CD14-positive monocyte (primary cell): ENCODE results near the gene ZNF599. TPM values are rescaled to one million over a fixed set of nuclear protein-coding genes. Genes with fewer than 3 reads are reported as not detected.
A peak's percentile ranks its signal among the peaks of the same experiment; 100 is the strongest.

ENCODE experiments used
- DNase-seq, 3 donors: peaks; one replicate each; pipeline ENCODE4 v3.0.0-alpha.2; 2011 to 2022
- H2AFZ ChIP-seq: 2 replicates; pipeline ENCODE4 v1.6.0; 2012; ENCODE audit warnings: mild to moderate bottlenecking, low read depth, low read length, inconsistent platforms; ENCODE audit not compliant: insufficient read depth, poor library complexity, severe bottlenecking
- H3K27ac ChIP-seq, 2 donors: 1 replicate in 1 of 2; 2 replicates in 1 of 2; pipeline ENCODE4 v1.5.1; 2012 to 2013; ENCODE audit warnings: low read length in 2 of 2, control low read depth in 1 of 2, inconsistent platforms in 1 of 2, low read depth in 1 of 2, mild to moderate bottlenecking in 1 of 2
- H3K27me3 ChIP-seq, 2 donors: one replicate each; pipeline versions ENCODE4 v1.6.0 to v1.6.1; 2011 to 2013; ENCODE audit warnings: low read length in 2 of 2; ENCODE audit not compliant: control insufficient read depth in 2 of 2, insufficient read depth in 2 of 2
- H3K36me3 ChIP-seq, 2 donors: replicated peaks in 1 of 2; 1 replicate in 1 of 2; 2 replicates in 1 of 2; pipeline versions ENCODE4 v1.5.1 to v1.6.1; 2012 to 2013; ENCODE audit warnings: low read length in 2 of 2, control low read depth in 1 of 2, inconsistent platforms in 1 of 2, mild to moderate bottlenecking in 1 of 2; ENCODE audit not compliant: insufficient read depth in 2 of 2, control insufficient read depth in 1 of 2
- H3K4me1 ChIP-seq, 2 donors: 1 replicate in 1 of 2; 2 replicates in 1 of 2; pipeline versions ENCODE4 v1.5.1 to v1.6.1; 2012 to 2013; ENCODE audit warnings: low read length in 2 of 2, control low read depth in 1 of 2, inconsistent platforms in 1 of 2, mild to moderate bottlenecking in 1 of 2, moderate library complexity in 1 of 2; ENCODE audit not compliant: insufficient read depth in 2 of 2, control insufficient read depth in 1 of 2
- H3K4me2 ChIP-seq: replicated peaks from 2 replicates; pipeline ENCODE3; 2012; ENCODE audit warnings: low read length, moderate library complexity, mild to moderate bottlenecking; ENCODE audit not compliant: poor library complexity, severe bottlenecking; ENCODE audit errors: extremely low read depth
- H3K4me3 ChIP-seq, 3 experiments: fragments of 200-600 bp in 1 of 3; sonication (generic) in 1 of 3; replicated peaks in 1 of 3; 1 replicate in 2 of 3; 2 replicates in 1 of 3; pipeline ENCODE4 v1.5.1; 2011 to 2013; ENCODE audit warnings: low read length in 3 of 3, mild to moderate bottlenecking in 3 of 3, control low read depth in 2 of 3, low read depth in 2 of 3, inconsistent platforms in 1 of 3, moderate library complexity in 1 of 3
- H3K79me2 ChIP-seq: 2 replicates; pipeline ENCODE4 v1.6.0; 2012; ENCODE audit warnings: mild to moderate bottlenecking, control low read depth, inconsistent platforms, low read length, moderate library complexity; ENCODE audit not compliant: insufficient read depth
- H3K9ac ChIP-seq: 2 replicates; pipeline ENCODE4 v1.6.0; 2017; ENCODE audit warnings: low read length, mild to moderate bottlenecking; ENCODE audit not compliant: insufficient read depth, poor library complexity, severe bottlenecking
- H3K9me3 ChIP-seq, 2 donors: replicated peaks in 1 of 2; 1 replicate in 1 of 2; 2 replicates in 1 of 2; pipeline versions ENCODE4 v1.5.1 to v1.6.1; 2012 to 2013; ENCODE audit warnings: low read length in 2 of 2, control low read depth in 1 of 2; ENCODE audit not compliant: control insufficient read depth in 1 of 2, insufficient read depth in 1 of 2
- H4K20me1 ChIP-seq: 2 replicates; pipeline ENCODE4 v1.6.0; 2012; ENCODE audit warnings: mild to moderate bottlenecking, low read length, control low read depth, moderate library complexity; ENCODE audit not compliant: insufficient read depth
- H3K27ac Mint-ChIP-seq, 7 donors: one replicate each; pipeline ENCODE4 v1.8.0; 2020; ENCODE audit warnings: mild to moderate bottlenecking in 7 of 7, mixed read lengths in 7 of 7, moderate library complexity in 6 of 7, inconsistent platforms in 2 of 7
- H3K27me3 Mint-ChIP-seq, 3 donors: one replicate each; pipeline ENCODE4 v1.8.0; 2021 to 2022; ENCODE audit warnings: low read depth in 3 of 3, mild to moderate bottlenecking in 3 of 3, mixed read lengths in 3 of 3, moderate library complexity in 3 of 3, inconsistent platforms in 1 of 3
- H3K36me3 Mint-ChIP-seq, 2 donors: one replicate each; pipeline ENCODE4 v1.8.0; 2020; ENCODE audit warnings: mixed read lengths in 2 of 2, inconsistent platforms in 1 of 2, mild to moderate bottlenecking in 1 of 2
- H3K4me1 Mint-ChIP-seq: one replicate; pipeline ENCODE4 v1.8.0; 2020; ENCODE audit warnings: mild to moderate bottlenecking, mixed read lengths
- H3K4me3 Mint-ChIP-seq, 2 donors: one replicate each; pipeline ENCODE4 v1.8.0; 2020; ENCODE audit warnings: mild to moderate bottlenecking in 2 of 2, mixed read lengths in 2 of 2, moderate library complexity in 1 of 2
- H3K9me3 Mint-ChIP-seq, 7 donors: one replicate each; pipeline ENCODE4 v1.8.0; 2020 to 2022; ENCODE audit warnings: mixed read lengths in 7 of 7, mild to moderate bottlenecking in 6 of 7, moderate library complexity in 6 of 7, inconsistent platforms in 2 of 7
- CTCF ChIP-seq: fragments of 200-600 bp; IDR thresholded peaks from one replicate; pipeline ENCODE4 v1.8.0; 2022; ENCODE audit warnings: antibody characterized with exemption, mild to moderate bottlenecking
- WGBS: methylation state at CpG from one replicate; pipeline ENCODE4 v1.1.5; 2013; ENCODE audit warnings: missing lambda C conversion rate; ENCODE audit not compliant: insufficient coverage; 5-methylcytosine and 5-hydroxymethylcytosine counted together
- intact Hi-C, 2 donors: fragments of 100-400 bp; cut with micrococcal nuclease; formaldehyde crosslinking; loops; one replicate each; pipeline versions ENCODE4 v1.15.0 to v1.15.1; 2023
- polyA plus RNA-seq, 3 donors: library from polyadenylated mRNA; depleted of rRNA in 1 of 3; unstranded in 2 of 3; stranded (reverse) in 1 of 3; fragments of 300-500 nt in 2 of 3; fragments of >200 nt in 1 of 3; fragmentation: Illumina TruSeq in 2 of 3; gene quantifications; 1 replicate in 2 of 3; 2 replicates in 1 of 3; pipeline ENCODE4 v1.2.3, GENCODE V29; 2012 to 2021

The ZNF599 gene
- polyA plus RNA-seq, 3 donors, result 0.85 to 0.99 (median 0.91) TPM

GRCh38 chr19:34733266-34733745 is 39.7 kb downstream of the ZNF599 start:
- 0% methylated on average over 10 of the region's 13 CpGs for WGBS
- peak; percentile 48 to 77 (median 66) for DNase-seq
- intact Hi-C loops, result loop anchor here (5.0 kb wide), 2 partner anchors 39 to 56 kb away; partner anchors contain the start of genes SCGB2B2 (in 1 of the 2), ZNF302 (in 1 of the 2) and ZNF599 (in 1 of the 2)

More at GRCh38 chr19:34733266-34733745, 39.7 kb downstream of the ZNF599 start:
- Mint-ChIP-seq H3K27me3 (peaks cover 0 to 3% (median 1%) of the 10 kb centered on the region in 3 donors), H3K36me3 (peaks cover 21 to 22% of the 10 kb centered on the region in 2 donors), H3K4me1 (peaks cover 14% of the 10 kb centered on the region), H3K27ac (peak overlapping the region; percentile 93 to 97 (median 96)), H3K9me3 (peaks cover 17 to 48% (median 43%) of the 10 kb centered on the region in 7 donors), H3K4me3 (peak overlapping the region; percentile 91 to 93)
- H3K4me2 ChIP-seq, result peak overlapping the region; percentile 94
- no peaks in the 10 kb centered on the region for H3K79me2 ChIP-seq
- peaks cover 16 to 24% of the 10 kb centered on the region in 2 donors for H3K4me1 ChIP-seq
- peak overlapping the region; percentile 74 to 87 for H3K27ac ChIP-seq
- H2AFZ ChIP-seq, result peak overlapping the region; percentile 92
- H3K9me3 ChIP-seq, result peaks cover 16 to 30% of the 10 kb centered on the region in 2 donors
- H3K27me3 ChIP-seq, result no peaks in the 10 kb centered on the region
- peaks cover 2 to 6% of the 10 kb centered on the region in 2 donors for H3K36me3 ChIP-seq
- TF ChIP-seq CTCF, result no peak
- H4K20me1 ChIP-seq, result no peaks in the 10 kb centered on the region
- H3K4me3 ChIP-seq, result peak overlapping the region; percentile 81 to 94 (median 83)
- H3K9ac ChIP-seq, result peak overlapping the region; percentile 85
